WTC11 (cell line): ENCODE measurements around the gene NUP214. TPM values are rescaled to one million over a fixed set of nuclear protein-coding genes. Genes with fewer than 3 reads are reported as not detected.

Experiments
- ATAC-seq: fragments of 200-7000 bp; cut with Tn5 transposase; 2 replicates; pipeline ENCODE4 v1.10.0; 2021; ENCODE audit warnings: mild to moderate bottlenecking, moderate library complexity
- CTCF ChIA-PET: fragments of 300-600 bp; sonication (Branson Sonifier 250); formaldehyde crosslinking; loops from one replicate; lab custom pipeline; 2021; ENCODE audit warnings: antibody characterized with exemption; lab: Charles Lee
- POLR2A ChIA-PET: fragments of 350-600 bp; sonication (Branson Sonifier 250); formaldehyde crosslinking; loops from one replicate; lab custom pipeline; 2021; ENCODE audit warnings: antibody characterized with exemption; lab: Charles Lee
- DNase-seq: peaks from one replicate; pipeline ENCODE4 v3.0.0; 2021; ENCODE audit warnings: low spot score
- H3K27ac Mint-ChIP-seq: 2 replicates; pipeline ENCODE4 v1.8.0; 2021; ENCODE audit warnings: mixed read lengths
- H3K27me3 Mint-ChIP-seq: 2 replicates; pipeline ENCODE4 v1.8.0; 2021; ENCODE audit warnings: low read depth, mild to moderate bottlenecking, moderate library complexity, mixed read lengths
- H3K36me3 Mint-ChIP-seq: 2 replicates; pipeline ENCODE4 v1.8.0; 2021; ENCODE audit warnings: mixed read lengths
- H3K4me1 Mint-ChIP-seq: 2 replicates; pipeline ENCODE4 v1.8.0; 2022; ENCODE audit warnings: mixed read lengths
- H3K4me3 Mint-ChIP-seq: 2 replicates; pipeline ENCODE4 v1.8.0; 2021; ENCODE audit warnings: mild to moderate bottlenecking, moderate library complexity, mixed read lengths
- H3K9me3 Mint-ChIP-seq: 2 replicates; pipeline ENCODE4 v1.8.0; 2021; ENCODE audit warnings: mixed read lengths
- ARID4B ChIP-seq: sonication (generic); formaldehyde crosslinking; IDR thresholded peaks from 2 replicates; pipeline ENCODE4 v1.8.0; 2023; ENCODE audit warnings: missing genetic modification reagents, mild to moderate bottlenecking, borderline replicate concordance
- ATF1 ChIP-seq: sonication (generic); formaldehyde crosslinking; IDR thresholded peaks from 2 replicates; pipeline ENCODE4 v1.8.1; 2023; ENCODE audit warnings: mild to moderate bottlenecking, moderate library complexity, missing genetic modification reagents
- CREB1 ChIP-seq: sonication (generic); formaldehyde crosslinking; IDR thresholded peaks from 2 replicates; pipeline ENCODE4 v1.8.0; 2023; ENCODE audit warnings: mild to moderate bottlenecking, missing genetic modification reagents
- CREM ChIP-seq: sonication (generic); formaldehyde crosslinking; IDR thresholded peaks from 2 replicates; pipeline ENCODE4 v1.8.1; 2022; ENCODE audit warnings: mild to moderate bottlenecking, missing genetic modification reagents, moderate library complexity
- E2F5 ChIP-seq: sonication (generic); formaldehyde crosslinking; IDR thresholded peaks from 2 replicates; pipeline ENCODE4 v1.8.1; 2022; ENCODE audit warnings: mild to moderate bottlenecking, moderate library complexity, missing genetic modification reagents
- EMX1 ChIP-seq: fragments of 250-450 bp; sonication (Bioruptor Pico); IDR thresholded peaks from 2 replicates; pipeline ENCODE4 v1.8.0; 2021; ENCODE audit warnings: mild to moderate bottlenecking
- ETV6 ChIP-seq: sonication (generic); formaldehyde crosslinking; IDR thresholded peaks from 2 replicates; pipeline ENCODE4 v1.8.1; 2022; ENCODE audit warnings: mild to moderate bottlenecking, missing genetic modification reagents
- FOXP1 ChIP-seq: sonication (generic); formaldehyde crosslinking; IDR thresholded peaks from 2 replicates; pipeline ENCODE4 v1.8.0; 2022; ENCODE audit warnings: missing genetic modification reagents, mild to moderate bottlenecking, moderate library complexity, borderline replicate concordance
- GTF2I ChIP-seq: fragments of 250-450 bp; sonication (Bioruptor Pico); conservative IDR thresholded peaks from 2 replicates; pipeline ENCODE4 v1.4.0; 2021; ENCODE audit warnings: mild to moderate bottlenecking
- IRF2 ChIP-seq: sonication (generic); formaldehyde crosslinking; IDR thresholded peaks from 2 replicates; pipeline ENCODE4 v1.8.0; 2022; ENCODE audit warnings: low read depth, missing genetic modification reagents, borderline replicate concordance
- JAZF1 ChIP-seq: fragments of 250-450 bp; sonication (Bioruptor Pico); IDR thresholded peaks from 2 replicates; pipeline ENCODE4 v1.9.0; 2021; ENCODE audit warnings: moderate library complexity, mild to moderate bottlenecking, inconsistent platforms
- KAT7 ChIP-seq: sonication (generic); formaldehyde crosslinking; IDR thresholded peaks from 2 replicates; pipeline ENCODE4 v1.8.1; 2023; ENCODE audit warnings: missing genetic modification reagents, mild to moderate bottlenecking, borderline replicate concordance
- NFYB ChIP-seq: sonication (generic); formaldehyde crosslinking; conservative IDR thresholded peaks from 2 replicates; pipeline ENCODE4 v1.8.0; 2022; ENCODE audit warnings: low read depth, missing genetic modification reagents
- PRRX2 ChIP-seq: fragments of 250-450 bp; sonication (Bioruptor Pico); IDR thresholded peaks from 2 replicates; pipeline ENCODE4 v1.8.0; 2021; ENCODE audit warnings: mild to moderate bottlenecking
- RORB ChIP-seq: fragments of 250-450 bp; sonication (Bioruptor Pico); IDR thresholded peaks from 2 replicates; pipeline ENCODE4 v1.9.0; 2021; ENCODE audit warnings: mild to moderate bottlenecking
- SOX15 ChIP-seq: fragments of 250-450 bp; sonication (Bioruptor Pico); IDR thresholded peaks from 2 replicates; pipeline ENCODE4 v1.9.0; 2021; ENCODE audit warnings: mild to moderate bottlenecking
- TP53 ChIP-seq: sonication (generic); formaldehyde crosslinking; IDR thresholded peaks from 2 replicates; pipeline ENCODE4 v1.8.1; 2023; ENCODE audit warnings: mild to moderate bottlenecking, missing genetic modification reagents
- ZMAT4 ChIP-seq: fragments of 250-450 bp; sonication (Bioruptor Pico); IDR thresholded peaks from 2 replicates; pipeline ENCODE4 v1.9.0; 2021; ENCODE audit warnings: mild to moderate bottlenecking
- ZNF121 ChIP-seq: sonication (generic); formaldehyde crosslinking; IDR thresholded peaks from 2 replicates; pipeline ENCODE4 v1.8.0; 2023; ENCODE audit warnings: missing genetic modification reagents
- ZNF138 ChIP-seq: sonication (generic); formaldehyde crosslinking; conservative IDR thresholded peaks from 2 replicates; pipeline ENCODE4 v1.8.1; 2022; ENCODE audit warnings: mild to moderate bottlenecking, moderate library complexity, missing genetic modification reagents
- ZNF263 ChIP-seq: sonication (generic); formaldehyde crosslinking; IDR thresholded peaks from 2 replicates; pipeline ENCODE4 v1.8.1; 2022; ENCODE audit warnings: low read depth, mild to moderate bottlenecking, moderate library complexity, missing genetic modification reagents
- ZNF281 ChIP-seq: sonication (generic); formaldehyde crosslinking; IDR thresholded peaks from 2 replicates; pipeline ENCODE4 v1.8.0; 2023; ENCODE audit warnings: mild to moderate bottlenecking, missing genetic modification reagents
- ZNF423 ChIP-seq: fragments of 250-450 bp; sonication (Bioruptor Pico); IDR thresholded peaks from 2 replicates; pipeline ENCODE4 v2.1.2; 2022; ENCODE audit warnings: mild to moderate bottlenecking, moderate library complexity
- total RNA-seq: library from RNA; stranded (reverse); gene quantifications from 3 replicates; pipeline ENCODE4 v1.2.3, GENCODE V29; 2021
- TF ChIP-seq, protein P1 (sequence below): sonication (generic); formaldehyde crosslinking; IDR thresholded peaks from 2 replicates; pipeline ENCODE4 v1.8.1; 2023; ENCODE audit warnings: mild to moderate bottlenecking, missing genetic modification reagents
- TF ChIP-seq, protein P2 (sequence below): sonication (generic); formaldehyde crosslinking; IDR thresholded peaks from 2 replicates; pipeline ENCODE4 v1.8.0; 2022; ENCODE audit warnings: mild to moderate bottlenecking, missing genetic modification reagents

NUP214 gene
- total RNA-seq, 1 experiment from 2014 or later, result 41.8 TPM

DNA sequence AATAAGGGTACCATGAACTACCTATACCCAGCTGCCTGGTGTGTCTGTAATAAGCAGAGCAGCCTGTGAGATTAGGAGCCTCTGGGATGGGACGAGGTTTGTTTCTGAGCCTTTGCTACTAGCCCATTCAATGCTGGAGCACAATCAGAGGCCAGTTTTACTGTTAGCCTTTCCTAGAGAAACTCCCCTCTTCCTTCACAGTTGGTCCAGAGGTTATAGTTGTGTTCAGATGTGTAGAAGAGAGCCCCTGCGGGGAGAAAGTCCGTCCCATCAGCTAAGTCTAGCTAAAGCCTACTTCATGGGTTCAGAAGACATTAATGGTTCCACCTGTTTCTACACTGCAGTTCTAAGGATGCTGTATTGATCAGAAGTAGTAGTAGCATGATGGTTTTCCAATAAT, 16.8 kb downstream of the NUP214 start (continued):
- TF ChIP-seq, protein P1, sequence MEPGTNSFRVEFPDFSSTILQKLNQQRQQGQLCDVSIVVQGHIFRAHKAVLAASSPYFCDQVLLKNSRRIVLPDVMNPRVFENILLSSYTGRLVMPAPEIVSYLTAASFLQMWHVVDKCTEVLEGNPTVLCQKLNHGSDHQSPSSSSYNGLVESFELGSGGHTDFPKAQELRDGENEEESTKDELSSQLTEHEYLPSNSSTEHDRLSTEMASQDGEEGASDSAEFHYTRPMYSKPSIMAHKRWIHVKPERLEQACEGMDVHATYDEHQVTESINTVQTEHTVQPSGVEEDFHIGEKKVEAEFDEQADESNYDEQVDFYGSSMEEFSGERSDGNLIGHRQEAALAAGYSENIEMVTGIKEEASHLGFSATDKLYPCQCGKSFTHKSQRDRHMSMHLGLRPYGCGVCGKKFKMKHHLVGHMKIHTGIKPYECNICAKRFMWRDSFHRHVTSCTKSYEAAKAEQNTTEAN (CRISPR knock-in tag), result no peak
- TF ChIP-seq TP53 (no peak), IRF2 (CRISPR knock-in tag) (no peak), JAZF1 (CRISPR knock-in tag) (no peak), E2F5 (no peak), KAT7 (CRISPR knock-in tag) (no peak), EMX1 (no peak), RORB (CRISPR knock-in tag) (no peak), ARID4B (CRISPR knock-in tag) (no peak), ETV6 (CRISPR knock-in tag) (no peak)

- TF ChIP-seq ATF1 (CRISPR knock-in tag), result no peak
- no peak for TF ChIP-seq ZNF121
- no peak for TF ChIP-seq GTF2I
- no peak for TF ChIP-seq NFYB (CRISPR knock-in tag)
- peak; percentile 55 for TF ChIP-seq ZNF423 (CRISPR knock-in tag)
- no peak for TF ChIP-seq KAT7 (CRISPR knock-in tag)
- TF ChIP-seq FOXP1 (CRISPR knock-in tag), result no peak
- TF ChIP-seq, protein P2, sequence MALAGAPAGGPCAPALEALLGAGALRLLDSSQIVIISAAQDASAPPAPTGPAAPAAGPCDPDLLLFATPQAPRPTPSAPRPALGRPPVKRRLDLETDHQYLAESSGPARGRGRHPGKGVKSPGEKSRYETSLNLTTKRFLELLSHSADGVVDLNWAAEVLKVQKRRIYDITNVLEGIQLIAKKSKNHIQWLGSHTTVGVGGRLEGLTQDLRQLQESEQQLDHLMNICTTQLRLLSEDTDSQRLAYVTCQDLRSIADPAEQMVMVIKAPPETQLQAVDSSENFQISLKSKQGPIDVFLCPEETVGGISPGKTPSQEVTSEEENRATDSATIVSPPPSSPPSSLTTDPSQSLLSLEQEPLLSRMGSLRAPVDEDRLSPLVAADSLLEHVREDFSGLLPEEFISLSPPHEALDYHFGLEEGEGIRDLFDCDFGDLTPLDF, result no peak
- TF ChIP-seq, protein P1 (CRISPR knock-in tag), result no peak
- no peaks in the 10 kb centered on the region for H3K27me3 Mint-ChIP-seq
- H3K27ac Mint-ChIP-seq, result no peak overlapping the region
- H3K4me1 Mint-ChIP-seq, result no peaks in the 10 kb centered on the region
- ATAC-seq (no peak), DNase-seq (no peak)
- H3K4me3 Mint-ChIP-seq, result no peak overlapping the region
- CTCF ChIA-PET, result no interaction called here
- H3K36me3 Mint-ChIP-seq, result peaks cover 70% of the 10 kb centered on the region
- POLR2A ChIA-PET, result no interaction called here
- no peaks in the 10 kb centered on the region for H3K9me3 Mint-ChIP-seq
These were observed 18.8 kb downstream of the NUP214 start for GRCh38 chr9:131144201-131144600.

DNA sequence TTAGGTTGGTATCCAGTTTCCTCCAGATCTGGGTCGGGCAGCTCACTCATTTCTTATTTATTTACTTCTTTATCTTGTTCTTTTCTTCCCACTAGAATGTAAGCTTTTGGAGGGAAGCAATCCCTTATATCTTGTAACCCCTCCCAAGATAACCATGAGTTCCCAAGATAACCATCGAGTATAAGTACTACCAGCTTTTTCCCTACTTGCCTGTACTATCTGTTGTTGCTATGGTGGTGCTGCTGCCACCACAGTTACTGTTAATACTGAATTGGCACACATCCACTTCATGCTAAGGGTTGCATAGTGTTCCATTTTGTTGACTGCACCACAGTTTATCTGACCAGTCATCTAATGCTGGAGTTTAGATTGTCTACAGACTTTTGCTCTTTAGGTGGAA, 19.9 kb downstream of the NUP214 start:
- ATAC-seq, result no peak
- H3K27ac Mint-ChIP-seq, result no peak overlapping the region
- DNase-seq, result no peak
- ChIA-PET CTCF (no interaction called here), POLR2A (no interaction called here)
- no peaks in the 10 kb centered on the region for H3K27me3 Mint-ChIP-seq
- no peaks in the 10 kb centered on the region for H3K4me1 Mint-ChIP-seq
- no peak overlapping the region for H3K4me3 Mint-ChIP-seq
- no peaks in the 10 kb centered on the region for H3K9me3 Mint-ChIP-seq
- peaks cover 70% of the 10 kb centered on the region for H3K36me3 Mint-ChIP-seq
- TF ChIP-seq CREM (CRISPR knock-in tag) (no peak), ZMAT4 (no peak), PRRX2 (no peak), ZNF138 (CRISPR knock-in tag) (no peak), ZNF281 (no peak), CREB1 (CRISPR knock-in tag) (no peak), SOX15 (CRISPR knock-in tag) (no peak), ZNF263 (no peak)
